ENCODE measurements around the gene RIF1.
A peak's percentile ranks its signal among the peaks of the same experiment; 100 is the strongest.
"Not testable (repeated sequence)": the region's sequence is repeated elsewhere in the genome, so short reads cannot be mapped to it uniquely, and the experiment has no call there.

The RIF1 gene

DNA sequence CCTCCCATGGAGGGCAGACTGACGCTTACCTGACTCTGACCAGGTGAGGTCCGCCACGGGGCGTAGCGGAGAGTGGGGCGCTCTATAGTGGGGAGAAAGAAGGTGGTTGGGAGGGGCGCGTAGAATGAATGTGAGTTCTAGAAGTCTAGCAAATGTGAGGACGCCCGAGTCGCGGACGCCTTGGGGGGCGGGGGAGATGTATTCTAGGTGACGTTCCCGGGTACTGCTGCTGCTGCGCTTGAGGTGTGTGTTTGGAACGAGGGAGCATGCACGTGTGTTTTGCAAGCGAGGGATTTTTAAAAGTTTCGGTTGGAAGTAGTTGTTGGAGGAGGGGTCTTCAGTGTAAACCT is 758 bp downstream of the RIF1 start:
- FAIRE-seq: no peak
- peak; percentile 40 for DNase-seq (ENCODE audit: low spot score)

DNA sequence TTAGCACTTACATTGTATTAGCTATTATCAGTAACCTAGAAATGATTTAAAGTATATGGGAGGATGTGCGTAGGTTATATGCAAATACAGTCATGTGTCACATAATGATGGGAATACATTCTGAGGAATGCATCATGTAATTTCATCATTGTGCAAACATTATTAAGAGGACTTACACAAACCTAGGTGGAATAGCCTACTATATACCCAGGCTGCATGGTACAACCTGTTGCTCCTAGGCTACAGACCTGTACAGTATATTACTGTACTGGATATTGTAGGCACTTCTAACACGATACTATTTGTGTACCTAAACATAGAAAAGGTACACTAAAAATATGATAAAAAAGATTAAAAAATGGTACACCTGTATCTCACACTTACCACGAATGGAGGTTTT is 7.9 kb downstream of the RIF1 start:
- FAIRE-seq: no peak
- DNase-seq (ENCODE audit: low spot score): no peak

- not testable (repeated sequence) for FAIRE-seq
Measured at GRCh38 chr2:151421681-151422080, 12.0 kb downstream of the RIF1 start.

DNA sequence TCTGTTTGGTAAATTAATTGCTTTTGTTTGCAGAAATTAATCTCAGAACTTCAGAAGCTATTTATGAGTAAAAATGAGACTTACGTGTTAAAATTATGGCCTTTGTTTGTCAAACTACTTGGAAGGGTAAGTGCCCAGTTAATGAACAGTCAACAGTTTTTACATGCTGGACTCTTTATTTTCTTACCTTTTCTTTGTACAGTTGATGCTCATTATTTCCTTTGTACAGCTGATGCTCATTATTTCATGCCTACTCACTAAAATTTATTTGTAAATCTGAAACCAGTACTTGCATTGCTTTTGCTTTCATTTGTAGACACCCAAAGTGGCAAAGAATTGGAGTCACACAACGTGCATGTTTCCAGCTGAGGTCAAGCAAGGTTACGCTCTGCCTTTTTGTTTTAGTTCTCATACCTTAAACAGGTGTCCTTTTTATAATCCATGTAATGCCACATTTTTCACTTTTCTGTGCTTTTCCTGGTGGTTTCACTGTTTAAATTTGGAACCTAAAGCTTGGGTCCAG is 13.3 kb downstream of the RIF1 start:
- no peak for FAIRE-seq

More at GRCh38 chr2:151421681-151422080, 12.0 kb downstream of the RIF1 start:
- not testable (repeated sequence) for DNase-seq (ENCODE audit: low spot score)

GRCh38 chr2:151423760-151424159 is 14.1 kb downstream of the RIF1 start:
- no peak for DNase-seq (ENCODE audit: low spot score)
- no peak for FAIRE-seq

More for the DNA sequence above, 13.3 kb downstream of the RIF1 start:
- no peak for DNase-seq (ENCODE audit: low spot score)

DNA sequence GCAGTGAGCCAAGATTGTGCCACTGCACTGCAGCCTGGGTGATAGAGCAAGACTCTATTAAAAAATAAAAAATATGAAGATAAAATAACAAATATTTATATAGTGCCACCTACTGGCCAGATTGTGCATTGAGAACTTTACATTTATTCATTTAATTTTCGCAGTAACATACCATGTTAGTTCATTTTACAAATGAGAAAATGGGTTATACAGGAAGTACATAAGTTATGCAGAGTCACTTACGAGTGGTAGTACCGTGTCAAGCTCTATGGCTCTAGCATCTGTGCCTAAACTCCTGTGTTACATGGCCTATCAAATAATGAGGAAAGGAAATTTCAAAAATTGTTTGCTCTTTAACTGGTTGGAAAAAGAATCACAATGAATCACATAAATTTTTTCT is 27.9 kb downstream of the RIF1 start:
- FAIRE-seq (no peak), DNase-seq (ENCODE audit: low spot score) (peak; percentile 4)

GRCh38 chr2:151438506-151438905 is 28.8 kb downstream of the RIF1 start:
- no peak for FAIRE-seq
- DNase-seq (ENCODE audit: low spot score): no peak

DNA sequence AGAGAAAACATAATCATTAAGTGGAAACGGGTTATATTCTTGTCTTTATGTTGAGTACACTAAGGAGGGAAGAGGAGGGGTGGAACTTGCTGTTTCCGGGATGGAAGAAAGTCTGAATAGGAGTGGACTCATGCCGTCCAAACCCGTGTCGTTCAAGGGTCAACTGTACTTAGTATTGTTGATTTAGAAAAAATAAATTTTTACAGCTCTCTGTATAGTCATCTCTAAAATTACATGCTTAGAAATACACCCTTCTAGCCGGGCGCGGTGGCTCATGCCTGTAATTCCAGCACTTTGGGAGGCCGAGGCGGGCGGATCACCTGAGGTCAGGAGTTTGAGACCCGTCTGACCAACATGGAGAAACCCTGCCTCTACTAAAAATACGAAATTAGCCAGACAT is 29.4 kb downstream of the RIF1 start:
- FAIRE-seq: no peak
- no peak for DNase-seq (ENCODE audit: low spot score)

GRCh38 chr2:151459358-151459757 is 49.7 kb downstream of the RIF1 start:
- DNase-seq (ENCODE audit: low spot score): no peak
- no peak for FAIRE-seq

DNA sequence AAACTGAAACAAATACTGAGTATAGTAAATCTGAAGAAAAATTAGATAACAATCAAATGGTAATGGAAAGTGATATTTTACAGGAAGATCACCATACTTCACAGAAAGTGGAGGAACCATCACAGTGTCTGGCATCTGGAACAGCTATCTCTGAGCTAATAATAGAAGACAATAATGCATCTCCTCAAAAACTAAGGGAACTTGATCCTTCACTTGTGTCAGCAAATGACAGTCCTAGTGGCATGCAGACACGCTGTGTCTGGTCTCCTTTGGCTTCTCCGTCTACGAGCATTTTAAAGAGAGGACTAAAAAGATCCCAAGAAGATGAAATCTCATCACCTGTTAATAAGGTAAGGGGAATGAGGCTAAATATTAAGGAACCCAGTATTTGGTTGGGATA is 56.1 kb downstream of the RIF1 start:
- no peak for DNase-seq (ENCODE audit: low spot score)
- FAIRE-seq: no peak

- no peak for FAIRE-seq
Measured at GRCh38 chr2:151470556-151470955, 60.9 kb downstream of the RIF1 start.

DNA sequence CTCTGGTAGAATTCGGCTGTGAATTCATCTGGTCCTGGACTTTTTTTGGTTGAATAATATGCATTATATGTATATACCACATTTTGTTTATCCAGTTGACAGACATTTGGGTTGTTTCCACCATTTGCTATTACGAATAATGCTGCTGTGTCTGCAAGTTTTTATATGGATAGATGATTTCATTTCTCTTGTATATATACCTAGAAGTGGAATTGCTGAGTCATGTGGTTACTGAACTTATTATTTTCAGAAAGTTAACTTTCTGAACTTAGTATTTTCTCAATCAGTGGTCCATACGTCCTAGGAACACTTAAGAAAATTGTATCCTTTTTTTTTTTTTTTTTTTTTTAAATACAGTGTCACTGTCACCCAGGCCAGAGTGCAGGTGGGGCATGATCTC is 63.3 kb downstream of the RIF1 start:
- FAIRE-seq: no peak
- DNase-seq (ENCODE audit: low spot score): no peak

More at GRCh38 chr2:151470556-151470955, 60.9 kb downstream of the RIF1 start:
- DNase-seq (ENCODE audit: low spot score): no peak

DNA sequence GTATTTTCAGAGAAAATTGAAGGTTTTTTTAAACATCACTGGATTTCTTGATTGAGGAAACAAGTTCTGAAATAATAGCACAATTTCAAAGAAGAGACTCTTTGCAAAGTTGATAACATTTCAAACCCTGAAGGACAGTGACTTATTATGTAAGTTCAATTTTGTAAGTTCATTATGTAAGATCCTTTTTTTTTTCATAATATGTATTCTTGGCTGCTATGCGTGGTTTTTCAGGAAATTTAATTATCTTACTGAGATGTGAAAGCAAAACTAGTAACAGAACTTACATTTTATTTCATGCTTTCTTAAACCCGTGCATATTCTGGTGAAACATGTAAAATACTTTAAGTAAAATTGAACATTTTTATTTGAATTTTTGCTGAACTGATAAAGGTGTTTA is 65.4 kb downstream of the RIF1 start:
- FAIRE-seq (no peak), DNase-seq (ENCODE audit: low spot score) (no peak)

GRCh38 chr2:151476287-151476686 is 66.6 kb downstream of the RIF1 start:
- FAIRE-seq (no peak), DNase-seq (ENCODE audit: low spot score) (no peak)

GRCh38 chr2:151478011-151478410 is 68.3 kb downstream of the RIF1 start:
- DNase-seq (ENCODE audit: low spot score): no peak
- no peak for FAIRE-seq

DNA sequence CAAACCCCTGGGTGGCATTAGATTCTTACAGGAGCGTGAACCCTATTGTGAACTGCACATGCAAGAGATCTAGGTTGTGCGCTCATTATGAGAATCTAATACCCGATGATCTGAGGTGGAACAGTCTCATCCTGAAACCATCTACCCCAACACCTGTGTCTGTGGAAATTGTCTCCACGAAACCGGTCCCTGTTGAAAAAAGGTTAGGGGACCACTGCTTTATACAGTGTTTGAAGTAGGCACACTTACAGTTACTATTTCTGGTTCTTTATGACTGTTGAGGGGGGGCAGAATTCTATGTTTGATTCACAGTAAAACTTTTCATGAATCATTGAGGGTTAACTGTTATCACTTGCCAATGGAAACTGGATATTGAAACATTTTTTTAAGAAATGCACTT is 72.0 kb downstream of the RIF1 start:
- DNase-seq (ENCODE audit: low spot score) (no peak), FAIRE-seq (no peak)

DNA sequence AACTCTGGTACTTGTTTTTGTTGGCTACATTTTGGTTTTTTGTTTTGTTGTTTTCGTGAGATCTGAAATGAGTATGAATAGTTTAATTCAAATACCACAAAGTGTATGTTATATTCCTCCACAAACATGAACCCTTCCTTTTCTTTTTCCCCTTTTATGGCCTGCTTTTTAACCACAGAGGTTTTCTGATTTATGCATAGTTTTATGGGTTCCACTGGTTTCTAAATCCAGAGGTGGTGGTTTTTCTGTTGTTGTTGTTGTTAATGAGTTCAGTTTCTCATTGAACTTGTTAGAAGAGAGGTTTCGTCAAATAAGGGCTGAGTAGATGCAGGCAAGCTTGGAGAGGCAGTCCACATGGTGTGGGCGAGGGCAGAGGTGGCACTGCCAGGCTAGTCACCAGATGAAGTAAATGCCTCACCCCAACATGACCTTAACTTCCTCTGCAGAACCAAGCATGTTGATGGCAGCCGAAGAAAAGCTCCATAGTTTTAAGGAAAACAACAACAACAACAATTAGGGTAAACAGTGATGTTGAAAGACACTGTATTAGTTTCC is 72.5 kb downstream of the RIF1 start:
- no peak for FAIRE-seq

DNA sequence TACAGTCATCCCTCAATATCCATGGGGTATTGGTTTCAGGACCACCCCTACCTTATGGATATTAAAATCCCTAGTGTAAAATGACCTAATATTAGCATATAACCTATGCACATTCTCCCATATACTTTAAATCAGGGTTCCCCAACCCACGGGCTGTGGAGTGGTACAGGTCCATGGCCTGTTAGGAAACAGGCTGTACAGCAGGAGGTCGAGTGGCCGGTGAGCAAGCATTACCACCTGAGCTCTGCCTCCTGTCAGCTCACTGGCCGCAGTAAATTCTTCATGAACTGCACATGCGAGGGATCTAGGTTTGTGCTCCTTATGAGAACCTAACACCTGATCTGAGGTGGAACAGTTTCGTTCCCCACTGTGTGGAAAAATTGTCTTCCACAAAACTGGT is 73.8 kb downstream of the RIF1 start:
- FAIRE-seq (no peak), DNase-seq (ENCODE audit: low spot score) (no peak)

More for the DNA sequence above, 72.5 kb downstream of the RIF1 start:
- no peak for DNase-seq (ENCODE audit: low spot score)

- FAIRE-seq: no peak
- DNase-seq (ENCODE audit: low spot score): no peak
Measured at GRCh38 chr2:151484100-151484499, 74.4 kb downstream of the RIF1 start.

DNA sequence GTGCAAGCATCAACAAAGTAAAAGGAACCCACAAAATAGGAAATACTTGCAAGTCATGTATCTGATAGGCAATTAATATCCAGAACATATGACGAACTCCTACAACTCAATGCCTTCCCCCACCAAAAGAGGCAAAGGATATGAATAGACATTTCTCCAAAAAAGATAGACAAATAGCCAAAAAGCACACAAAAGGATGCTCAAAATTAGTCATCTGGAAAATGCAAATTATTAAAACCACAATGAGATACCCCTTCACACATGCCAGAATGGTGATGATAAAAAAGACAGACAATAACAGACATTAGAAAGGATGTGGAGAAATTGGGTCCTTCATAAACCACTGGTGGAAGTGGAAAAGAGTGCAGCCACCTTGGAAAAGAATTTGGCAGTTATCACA is 76.4 kb downstream of the RIF1 start:
- FAIRE-seq (no peak), DNase-seq (ENCODE audit: low spot score) (no peak)

GRCh38 chr2:151490276-151490675 is 80.6 kb downstream of the RIF1 start:
- FAIRE-seq (no peak), DNase-seq (ENCODE audit: low spot score) (no peak)

DNA sequence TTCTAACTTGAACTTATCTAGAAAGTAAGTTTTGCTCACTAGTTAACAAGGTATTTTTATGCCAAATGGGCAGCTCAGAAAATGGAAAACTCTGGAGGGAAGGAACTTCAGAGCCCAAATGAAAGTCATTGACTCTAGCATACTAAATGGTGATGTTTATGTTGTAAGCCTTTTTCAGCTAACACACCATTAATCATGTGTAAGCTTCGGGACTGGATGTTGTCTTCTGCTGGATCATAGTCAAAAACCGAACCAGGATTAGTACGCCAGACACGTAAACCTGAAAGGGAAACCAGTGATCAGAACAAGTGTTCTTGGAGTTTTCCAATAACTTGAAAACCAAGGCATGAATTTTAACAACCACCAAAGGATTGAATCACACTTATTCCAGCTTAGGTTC is 81.8 kb downstream of the RIF1 start:
- DNase-seq (ENCODE audit: low spot score) (no peak), FAIRE-seq (no peak)

- FAIRE-seq (no peak), DNase-seq (ENCODE audit: low spot score) (no peak)
Measured at GRCh38 chr2:151498178-151498577, 88.5 kb downstream of the RIF1 start.

- FAIRE-seq (no peak), DNase-seq (ENCODE audit: low spot score) (no peak)
Measured at GRCh38 chr2:151506170-151506569, 96.5 kb downstream of the RIF1 start.

All from urothelium cell line (cell line).